H9 (cell line): Measurements from ENCODE around the gene STARD10. TPM values are rescaled to one million over a fixed set of nuclear protein-coding genes. Genes with fewer than 3 reads are reported as not detected.
A peak's percentile ranks its signal among the peaks of the same experiment; 100 is the strongest.

ENCODE experiments used
- DNase-seq: peaks from one replicate; pipeline ENCODE4 v3.0.0-alpha.2; 2017
- H2AFZ ChIP-seq: one replicate; pipeline ENCODE4 v1.6.1; 2013; ENCODE audit warnings: mild to moderate bottlenecking, low read length, control low read depth, moderate library complexity
- H2AK5ac ChIP-seq: 2 replicates; pipeline ENCODE4 v1.6.1; 2013; ENCODE audit warnings: low read length, control low read depth, mixed read lengths; ENCODE audit not compliant: insufficient read length
- H2BK120ac ChIP-seq: one replicate; pipeline ENCODE4 v1.6.1; 2013; ENCODE audit warnings: low read depth, mild to moderate bottlenecking, low read length, control low read depth, inconsistent platforms; ENCODE audit not compliant: poor library complexity, severe bottlenecking
- H2BK12ac ChIP-seq: 2 replicates; pipeline ENCODE4 v1.6.1; 2013; ENCODE audit warnings: low read length, control low read depth, mixed read lengths, low read depth; ENCODE audit not compliant: insufficient read length
- H2BK15ac ChIP-seq: 2 replicates; pipeline ENCODE4 v1.6.1; 2013; ENCODE audit warnings: low read depth, low read length, control low read depth
- H2BK20ac ChIP-seq: one replicate; pipeline ENCODE4 v1.6.1; 2013; ENCODE audit warnings: low read depth, mild to moderate bottlenecking, low read length, control low read depth, inconsistent platforms; ENCODE audit not compliant: poor library complexity, severe bottlenecking
- H2BK5ac ChIP-seq: 2 replicates; pipeline ENCODE4 v1.6.1; 2013; ENCODE audit warnings: low read length, control low read depth, mixed read lengths; ENCODE audit not compliant: insufficient read length
- H3K14ac ChIP-seq: 2 replicates; pipeline ENCODE4 v1.6.1; 2013; ENCODE audit warnings: low read length, control low read depth; ENCODE audit not compliant: insufficient read depth
- H3K18ac ChIP-seq: 2 replicates; pipeline ENCODE4 v1.6.1; 2013; ENCODE audit warnings: low read depth, mild to moderate bottlenecking, mixed read lengths, low read length, control low read depth; ENCODE audit not compliant: insufficient read length
- H3K23ac ChIP-seq: 2 replicates; pipeline ENCODE4 v1.6.1; 2013; ENCODE audit warnings: low read length, control low read depth, mixed read lengths, low read depth; ENCODE audit not compliant: insufficient read length
- H3K23me2 ChIP-seq: 2 replicates; pipeline ENCODE4 v1.6.1; 2013; ENCODE audit warnings: low read depth, mild to moderate bottlenecking, mixed read lengths, low read length, control low read depth; ENCODE audit not compliant: insufficient read length, poor library complexity, severe bottlenecking
- H3K27ac ChIP-seq: 2 replicates; pipeline ENCODE4 v1.5.1; 2013; ENCODE audit warnings: low read length, control low read depth, mixed read lengths, low read depth; ENCODE audit not compliant: insufficient read length
- H3K27me3 ChIP-seq: 2 replicates; pipeline ENCODE4 v1.6.1; 2013; ENCODE audit warnings: low read length, control low read depth, inconsistent platforms; ENCODE audit not compliant: insufficient read depth
- H3K4ac ChIP-seq: 2 replicates; pipeline ENCODE4 v1.6.1; 2013; ENCODE audit warnings: low read depth, mild to moderate bottlenecking, control low read depth, inconsistent platforms, low read length, moderate library complexity
- H3K4me1 ChIP-seq: 2 replicates; pipeline ENCODE4 v1.6.1; 2013; ENCODE audit warnings: low read length, control low read depth, inconsistent platforms; ENCODE audit not compliant: insufficient read depth
- H3K4me2 ChIP-seq: 2 replicates; pipeline ENCODE4 v1.6.1; 2013; ENCODE audit warnings: low read length, control low read depth, mixed read lengths; ENCODE audit not compliant: insufficient read length, insufficient read depth
- H3K56ac ChIP-seq: 2 replicates; pipeline ENCODE4 v1.6.1; 2013; ENCODE audit warnings: low read depth, mild to moderate bottlenecking, mixed read lengths, low read length, control low read depth; ENCODE audit not compliant: insufficient read length
- H3K79me1 ChIP-seq: 2 replicates; pipeline ENCODE4 v1.6.1; 2013; ENCODE audit warnings: low read depth, mild to moderate bottlenecking, moderate library complexity, low read length, control low read depth, inconsistent platforms; ENCODE audit not compliant: insufficient read depth, poor library complexity, severe bottlenecking
- H3K79me2 ChIP-seq: 2 replicates; pipeline ENCODE4 v1.6.1; 2013; ENCODE audit warnings: low read length, control low read depth, inconsistent platforms; ENCODE audit not compliant: insufficient read depth
- H3K9ac ChIP-seq: 2 replicates; pipeline ENCODE4 v1.6.1; 2013; ENCODE audit warnings: low read length, control low read depth, mixed read lengths; ENCODE audit not compliant: insufficient read length; ENCODE audit errors: extremely low read depth
- H3K9me3 ChIP-seq: one replicate; pipeline ENCODE4 v1.6.1; 2013; ENCODE audit warnings: low read depth, low read length, inconsistent platforms; ENCODE audit not compliant: control insufficient read depth
- H3T11ph ChIP-seq: one replicate; pipeline ENCODE4 v1.6.1; 2013; ENCODE audit warnings: mild to moderate bottlenecking, low read length, control low read depth, inconsistent platforms
- H4K20me1 ChIP-seq: one replicate; pipeline ENCODE4 v1.6.1; 2013; ENCODE audit not compliant: control insufficient read depth, insufficient read length, insufficient read depth
- H4K5ac ChIP-seq: 2 replicates; pipeline ENCODE4 v1.6.1; 2013; ENCODE audit warnings: low read depth, mild to moderate bottlenecking, mixed read lengths, low read length, control low read depth; ENCODE audit not compliant: insufficient read length
- H4K8ac ChIP-seq: replicated peaks from 2 replicates; pipeline ENCODE4 v1.6.1; 2013; ENCODE audit warnings: low read length, control low read depth, mixed read lengths, low read depth; ENCODE audit not compliant: insufficient read length
- H4K91ac ChIP-seq: 2 replicates; pipeline ENCODE4 v1.6.1; 2013; ENCODE audit warnings: low read depth, mild to moderate bottlenecking, moderate library complexity, mixed read lengths, low read length, control low read depth; ENCODE audit not compliant: insufficient read length
- H3K27ac Mint-ChIP-seq, 3 experiments: 2 replicates in 2 of 3; 3 replicates in 1 of 3; pipeline ENCODE4 v1.8.0; 2020 to 2021; ENCODE audit warnings: mixed read lengths in 3 of 3, mild to moderate bottlenecking in 1 of 3, moderate library complexity in 1 of 3
- H3K27me3 Mint-ChIP-seq: 2 replicates; pipeline ENCODE4 v1.8.0; 2021; ENCODE audit warnings: low read depth, mild to moderate bottlenecking, moderate library complexity, mixed read lengths
- H3K36me3 Mint-ChIP-seq, 3 experiments: 2 replicates in 2 of 3; 3 replicates in 1 of 3; pipeline ENCODE4 v1.8.0; 2020 to 2021; ENCODE audit warnings: low read depth in 3 of 3, mixed read lengths in 3 of 3; ENCODE audit not compliant: insufficient read depth in 1 of 3
- H3K4me1 Mint-ChIP-seq, 2 experiments: 2 replicates each; pipeline ENCODE4 v1.8.0; 2020; ENCODE audit warnings: mixed read lengths in 2 of 2
- H3K4me3 Mint-ChIP-seq, 2 experiments: 2 replicates in 1 of 2; 3 replicates in 1 of 2; pipeline ENCODE4 v1.8.0; 2020 to 2021; ENCODE audit warnings: mild to moderate bottlenecking in 2 of 2, mixed read lengths in 2 of 2, moderate library complexity in 1 of 2
- H3K9me3 Mint-ChIP-seq, 2 experiments: 2 replicates in 1 of 2; 3 replicates in 1 of 2; pipeline ENCODE4 v1.8.0; 2020; ENCODE audit warnings: mild to moderate bottlenecking in 2 of 2, mixed read lengths in 2 of 2, moderate library complexity in 1 of 2
- WGBS: extraction: QIAGEN DNeasy Blood & Tissue Kit; methylation state at CpG from one replicate; pipeline ENCODE4 v1.1.7; 2013; ENCODE audit warnings: missing lambda C conversion rate, low lambda C conversion rate, mixed read lengths; ENCODE audit not compliant: insufficient read length; ENCODE audit errors: extremely low coverage; 5-methylcytosine and 5-hydroxymethylcytosine counted together
- total RNA-seq: library from RNA; stranded (reverse); gene quantifications from 2 replicates; pipeline ENCODE4 v1.2.1, GENCODE V29; 2021
- TF ChIP-seq, protein P1 (sequence below): fragments of 200-600 bp; sonication (generic); conservative IDR thresholded peaks from 3 replicates; pipeline ENCODE4 v1.8.0; 2021; ENCODE audit warnings: antibody characterized with exemption, mild to moderate bottlenecking

The STARD10 gene
- total RNA-seq, 1 experiment from 2014 or later: 24.4 TPM

DNA sequence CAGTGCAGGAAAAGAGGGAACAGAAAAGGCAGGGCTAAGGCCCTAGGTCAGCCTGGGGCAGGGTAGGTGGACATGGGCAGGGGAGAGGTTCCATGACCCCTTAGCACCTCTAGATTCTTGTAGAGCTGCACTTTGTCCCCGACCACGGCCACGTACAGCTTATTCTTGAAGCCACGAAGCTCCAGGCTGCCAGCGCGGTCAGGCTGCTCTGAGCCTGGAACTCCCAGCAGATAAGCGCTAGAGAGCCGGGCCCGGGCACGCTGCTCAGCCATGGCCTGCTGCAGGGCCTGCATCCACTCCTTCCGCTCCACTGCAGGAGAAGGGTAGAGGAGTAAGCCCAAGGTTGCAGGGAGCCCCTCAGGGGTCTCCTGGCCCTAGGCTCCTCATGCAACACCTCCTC, 83.6 kb downstream of the STARD10 start:
- Histone ChIP-seq H3K14ac (no peak overlapping the region), H2AFZ (no peak overlapping the region), H4K20me1 (peaks cover 4% of the 10 kb centered on the region), H2BK120ac (no peak overlapping the region), H3K56ac (no peak overlapping the region), H4K5ac (no peak overlapping the region), H3K79me1 (no peaks in the 10 kb centered on the region), H3K27me3 (no peaks in the 10 kb centered on the region), H2BK15ac (no peak overlapping the region), H3K79me2 (no peaks in the 10 kb centered on the region), H3K9ac (no peak overlapping the region), H3K4me1 (peaks cover 5% of the 10 kb centered on the region; the same call in 1 of the 2 replicates), H4K91ac (no peak overlapping the region), H3K9me3 (no peaks in the 10 kb centered on the region), H4K8ac (no peak overlapping the region), H3T11ph (no peak overlapping the region), H2BK12ac (no peak overlapping the region), H3K4me2 (no peak overlapping the region), H3K23ac (no peak overlapping the region), H3K23me2 (peaks cover 3% of the 10 kb centered on the region), H3K18ac (no peak overlapping the region), H2AK5ac (no peak overlapping the region), H2BK20ac (no peak overlapping the region), H3K4ac (no peak overlapping the region), H2BK5ac (no peak overlapping the region), H3K27ac (no peak overlapping the region)
- Mint-ChIP-seq H3K9me3 (no peaks in the 10 kb centered on the region), H3K4me3 (no peak overlapping the region), H3K36me3 (peaks cover 13 to 46% (median 27%) of the 10 kb centered on the region in 3 experiments; a peak in 6 of 7 replicates), H3K27ac (peak overlapping the region in 2 of 3 experiments; percentile 5 to 64; a peak in 1 of 7 replicates), H3K4me1 (peaks cover 32 to 50% of the 10 kb centered on the region in 2 experiments), H3K27me3 (no peaks in the 10 kb centered on the region)
- DNase-seq: no peak
- TF ChIP-seq, protein P1, sequence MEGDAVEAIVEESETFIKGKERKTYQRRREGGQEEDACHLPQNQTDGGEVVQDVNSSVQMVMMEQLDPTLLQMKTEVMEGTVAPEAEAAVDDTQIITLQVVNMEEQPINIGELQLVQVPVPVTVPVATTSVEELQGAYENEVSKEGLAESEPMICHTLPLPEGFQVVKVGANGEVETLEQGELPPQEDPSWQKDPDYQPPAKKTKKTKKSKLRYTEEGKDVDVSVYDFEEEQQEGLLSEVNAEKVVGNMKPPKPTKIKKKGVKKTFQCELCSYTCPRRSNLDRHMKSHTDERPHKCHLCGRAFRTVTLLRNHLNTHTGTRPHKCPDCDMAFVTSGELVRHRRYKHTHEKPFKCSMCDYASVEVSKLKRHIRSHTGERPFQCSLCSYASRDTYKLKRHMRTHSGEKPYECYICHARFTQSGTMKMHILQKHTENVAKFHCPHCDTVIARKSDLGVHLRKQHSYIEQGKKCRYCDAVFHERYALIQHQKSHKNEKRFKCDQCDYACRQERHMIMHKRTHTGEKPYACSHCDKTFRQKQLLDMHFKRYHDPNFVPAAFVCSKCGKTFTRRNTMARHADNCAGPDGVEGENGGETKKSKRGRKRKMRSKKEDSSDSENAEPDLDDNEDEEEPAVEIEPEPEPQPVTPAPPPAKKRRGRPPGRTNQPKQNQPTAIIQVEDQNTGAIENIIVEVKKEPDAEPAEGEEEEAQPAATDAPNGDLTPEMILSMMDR: no peak
- whole genome bisulfite sequencing: no CpG with 5 or more reads among the region's 11 CpGs
